GM12878 (cell line): Measurements from ENCODE around the gene ITPKB.

ENCODE experiments used
- RCOR1 ChIP-seq: conservative IDR thresholded peaks from 2 replicates; pipeline ENCODE4 v1.6.1; 2012; ENCODE audit warnings: low read depth, low read length, improper control_type of control experiment
- RFX5 ChIP-seq: IDR thresholded peaks from 2 replicates; pipeline ENCODE4 v1.6.1; 2011; ENCODE audit warnings: low read depth, low read length, improper control_type of control experiment
- SP1 ChIP-seq: IDR thresholded peaks from one replicate; pipeline ENCODE4 v1.6.1; 2011; ENCODE audit warnings: low read depth, low read length
- TBL1XR1 ChIP-seq: IDR thresholded peaks from 2 replicates; pipeline ENCODE4 v1.6.1; 2012; ENCODE audit warnings: low read depth, low read length, improper control_type of control experiment
- TF ChIP-seq, protein P1 (sequence below), 3 experiments: IDR thresholded peaks in 2 of 3; conservative IDR thresholded peaks in 1 of 3; 2 replicates each; pipeline ENCODE4 v1.5.1; 2011; ENCODE audit warnings: low read depth in 3 of 3, low read length in 3 of 3, mild to moderate bottlenecking in 3 of 3, control low read depth in 2 of 3, moderate library complexity in 2 of 3, inconsistent platforms in 1 of 3, mixed read lengths in 1 of 3; ENCODE audit not compliant: control insufficient read depth in 2 of 3, insufficient read depth in 1 of 3; ENCODE audit errors: extremely low read depth in 1 of 3
- TF ChIP-seq, protein P2 (sequence below): IDR thresholded peaks from 2 replicates; pipeline ENCODE4 v1.6.1; 2011; ENCODE audit warnings: borderline replicate concordance, low read depth, mild to moderate bottlenecking, moderate library complexity, low read length; ENCODE audit not compliant: insufficient read depth, poor library complexity, severe bottlenecking

DNA sequence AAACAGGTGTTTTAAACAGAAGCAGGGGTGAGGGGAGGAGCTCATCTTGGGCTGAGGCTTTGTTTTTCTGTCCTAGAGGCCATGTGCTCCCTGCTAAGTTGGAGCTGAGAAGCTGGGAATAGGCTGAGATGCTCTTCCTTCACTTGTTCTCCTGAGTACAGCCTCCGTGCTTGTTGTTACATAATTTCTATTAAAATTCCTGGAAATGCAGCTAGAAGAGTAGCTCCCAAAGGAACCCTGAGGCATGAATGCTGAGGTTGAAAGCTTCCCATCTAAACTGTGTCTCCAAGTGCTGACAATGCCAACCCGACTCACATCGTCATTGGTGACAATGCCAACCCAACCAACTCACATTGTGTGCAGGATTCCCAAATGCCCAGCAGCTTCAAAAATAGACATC lies 12.6 kb upstream of the ITPKB start:
- TF ChIP-seq RCOR1 (no peak), SP1 (no peak), TBL1XR1 (no peak), RFX5 (no peak)
- TF ChIP-seq, protein P1, sequence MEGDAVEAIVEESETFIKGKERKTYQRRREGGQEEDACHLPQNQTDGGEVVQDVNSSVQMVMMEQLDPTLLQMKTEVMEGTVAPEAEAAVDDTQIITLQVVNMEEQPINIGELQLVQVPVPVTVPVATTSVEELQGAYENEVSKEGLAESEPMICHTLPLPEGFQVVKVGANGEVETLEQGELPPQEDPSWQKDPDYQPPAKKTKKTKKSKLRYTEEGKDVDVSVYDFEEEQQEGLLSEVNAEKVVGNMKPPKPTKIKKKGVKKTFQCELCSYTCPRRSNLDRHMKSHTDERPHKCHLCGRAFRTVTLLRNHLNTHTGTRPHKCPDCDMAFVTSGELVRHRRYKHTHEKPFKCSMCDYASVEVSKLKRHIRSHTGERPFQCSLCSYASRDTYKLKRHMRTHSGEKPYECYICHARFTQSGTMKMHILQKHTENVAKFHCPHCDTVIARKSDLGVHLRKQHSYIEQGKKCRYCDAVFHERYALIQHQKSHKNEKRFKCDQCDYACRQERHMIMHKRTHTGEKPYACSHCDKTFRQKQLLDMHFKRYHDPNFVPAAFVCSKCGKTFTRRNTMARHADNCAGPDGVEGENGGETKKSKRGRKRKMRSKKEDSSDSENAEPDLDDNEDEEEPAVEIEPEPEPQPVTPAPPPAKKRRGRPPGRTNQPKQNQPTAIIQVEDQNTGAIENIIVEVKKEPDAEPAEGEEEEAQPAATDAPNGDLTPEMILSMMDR (IDR thresholded peaks at IDR 0.05 in 2 of 3, conservative IDR thresholded peaks at IDR 0.05 in 1 of 3; ENCODE audit: control insufficient read depth in 2 of 3, extremely low read depth in 1 of 3, insufficient read depth in 1 of 3, low read depth in 3 of 3, low read length in 3 of 3) = no peak
- TF ChIP-seq, protein P2, sequence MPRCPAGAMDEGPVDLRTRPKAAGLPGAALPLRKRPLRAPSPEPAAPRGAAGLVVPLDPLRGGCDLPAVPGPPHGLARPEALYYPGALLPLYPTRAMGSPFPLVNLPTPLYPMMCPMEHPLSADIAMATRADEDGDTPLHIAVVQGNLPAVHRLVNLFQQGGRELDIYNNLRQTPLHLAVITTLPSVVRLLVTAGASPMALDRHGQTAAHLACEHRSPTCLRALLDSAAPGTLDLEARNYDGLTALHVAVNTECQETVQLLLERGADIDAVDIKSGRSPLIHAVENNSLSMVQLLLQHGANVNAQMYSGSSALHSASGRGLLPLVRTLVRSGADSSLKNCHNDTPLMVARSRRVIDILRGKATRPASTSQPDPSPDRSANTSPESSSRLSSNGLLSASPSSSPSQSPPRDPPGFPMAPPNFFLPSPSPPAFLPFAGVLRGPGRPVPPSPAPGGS = no peak
